Neuronal stem cell (in vitro differentiated cells): ENCODE measurements around the gene COTL1. TPM values are rescaled to one million over a fixed set of nuclear protein-coding genes. Genes with fewer than 3 reads are reported as not detected.

Source experiments
- DNase-seq: peaks from one replicate; pipeline ENCODE4 v3.0.0-alpha.2; 2013; ENCODE audit warnings: low spot score
- H2AFZ ChIP-seq: one replicate; pipeline ENCODE4 v1.6.1; 2013; ENCODE audit warnings: mild to moderate bottlenecking, low read length, inconsistent platforms
- H2AK5ac ChIP-seq: 2 replicates; pipeline ENCODE4 v1.6.1; 2013; ENCODE audit warnings: low read depth, mild to moderate bottlenecking, inconsistent platforms, low read length, moderate library complexity, mixed read lengths
- H2BK120ac ChIP-seq: 2 replicates; pipeline ENCODE4 v1.6.1; 2013; ENCODE audit warnings: low read depth, mild to moderate bottlenecking, inconsistent platforms, low read length, moderate library complexity, mixed read lengths
- H2BK12ac ChIP-seq: one replicate; pipeline ENCODE4 v1.6.1; 2013; ENCODE audit warnings: low read length, inconsistent platforms
- H2BK15ac ChIP-seq: 2 replicates; pipeline ENCODE4 v1.6.1; 2013; ENCODE audit warnings: mild to moderate bottlenecking, low read length, inconsistent platforms, mixed read lengths
- H2BK5ac ChIP-seq: one replicate; pipeline ENCODE4 v1.6.1; 2013; ENCODE audit warnings: inconsistent platforms, mild to moderate bottlenecking, low read length, moderate library complexity
- H3K14ac ChIP-seq: one replicate; pipeline ENCODE4 v1.6.1; 2013; ENCODE audit warnings: low read length, inconsistent platforms
- H3K18ac ChIP-seq: 2 replicates; pipeline ENCODE4 v1.6.1; 2013; ENCODE audit warnings: low read length, inconsistent platforms
- H3K23ac ChIP-seq: 2 replicates; pipeline ENCODE4 v1.6.1; 2013; ENCODE audit warnings: low read depth, mild to moderate bottlenecking, mixed read lengths, low read length, inconsistent platforms; ENCODE audit not compliant: poor library complexity
- H3K27ac ChIP-seq: replicated peaks from 3 replicates; pipeline ENCODE4 v1.5.1; 2013; ENCODE audit warnings: low read length, inconsistent platforms
- H3K27me3 ChIP-seq, 3 experiments: 2 replicates each; pipeline ENCODE4 v1.6.1; 2013; ENCODE audit warnings: low read length in 3 of 3, mild to moderate bottlenecking in 2 of 3, inconsistent platforms in 1 of 3, low read depth in 1 of 3, mixed read lengths in 1 of 3, moderate library complexity in 1 of 3; ENCODE audit not compliant: control insufficient read depth in 3 of 3, insufficient read depth in 3 of 3
- H3K36me3 ChIP-seq, 2 donors: replicated peaks in 1 of 2; 2 replicates each; pipeline ENCODE4 v1.6.1; 2013; ENCODE audit warnings: low read length in 2 of 2; ENCODE audit not compliant: control insufficient read depth in 2 of 2, insufficient read depth in 2 of 2
- H3K4ac ChIP-seq: 2 replicates; pipeline ENCODE4 v1.6.1; 2013; ENCODE audit warnings: inconsistent platforms, mild to moderate bottlenecking, low read length, moderate library complexity
- H3K4me1 ChIP-seq, 2 donors: 1 replicate in 1 of 2; 2 replicates in 1 of 2; pipeline ENCODE4 v1.6.1; 2013; ENCODE audit warnings: low read length in 2 of 2, low read depth in 1 of 2; ENCODE audit not compliant: control insufficient read depth in 2 of 2, insufficient read depth in 1 of 2
- H3K4me2 ChIP-seq: one replicate; pipeline ENCODE4 v1.6.1; 2013; ENCODE audit warnings: mild to moderate bottlenecking, low read length, inconsistent platforms; ENCODE audit not compliant: insufficient read depth, poor library complexity, severe bottlenecking
- H3K4me3 ChIP-seq, 2 donors: 2 replicates each; pipeline ENCODE4 v1.5.1; 2013; ENCODE audit warnings: low read length in 2 of 2, mild to moderate bottlenecking in 2 of 2, inconsistent platforms in 1 of 2, moderate library complexity in 1 of 2
- H3K79me1 ChIP-seq: one replicate; pipeline ENCODE4 v1.6.1; 2013; ENCODE audit warnings: low read depth, mild to moderate bottlenecking, inconsistent platforms, low read length, moderate library complexity
- H3K9ac ChIP-seq: one replicate; pipeline ENCODE4 v1.6.1; 2013; ENCODE audit warnings: mild to moderate bottlenecking, low read depth, low read length, inconsistent platforms; ENCODE audit not compliant: poor library complexity
- H3K9me3 ChIP-seq, 2 donors: replicated peaks in 1 of 2; 2 replicates each; pipeline versions ENCODE3 to v1.6.1; 2013; ENCODE audit warnings: low read length in 2 of 2, mild to moderate bottlenecking in 2 of 2, inconsistent platforms in 1 of 2, low read depth in 1 of 2, mixed read lengths in 1 of 2, moderate library complexity in 1 of 2; ENCODE audit not compliant: control insufficient read depth in 2 of 2, insufficient read depth in 1 of 2
- H4K8ac ChIP-seq: one replicate; pipeline ENCODE4 v1.6.1; 2013; ENCODE audit warnings: low read depth, mild to moderate bottlenecking, inconsistent platforms, low read length, moderate library complexity
- H4K91ac ChIP-seq: one replicate; pipeline ENCODE4 v1.6.1; 2013; ENCODE audit warnings: low read length, low read depth, mild to moderate bottlenecking, inconsistent platforms; ENCODE audit not compliant: poor library complexity
- WGBS, 2 donors: extraction: QIAGEN DNeasy Blood & Tissue Kit; methylation state at CpG; one replicate each; pipeline ENCODE4 v1.1.7; 2013; ENCODE audit warnings: missing lambda C conversion rate in 2 of 2, mixed read lengths in 1 of 2; ENCODE audit not compliant: insufficient read length in 2 of 2, insufficient replicate concordance in 1 of 2; ENCODE audit errors: extremely low coverage in 2 of 2; 5-methylcytosine and 5-hydroxymethylcytosine counted together
- polyA plus RNA-seq, 2 experiments: library from polyadenylated mRNA; stranded (reverse); fragments of 200-250 nt; gene quantifications; one replicate each; pipeline ENCODE4 v1.2.3, GENCODE V29; 2013

Gene COTL1, protein sequence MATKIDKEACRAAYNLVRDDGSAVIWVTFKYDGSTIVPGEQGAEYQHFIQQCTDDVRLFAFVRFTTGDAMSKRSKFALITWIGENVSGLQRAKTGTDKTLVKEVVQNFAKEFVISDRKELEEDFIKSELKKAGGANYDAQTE
- polyA plus RNA-seq (2013, experiment 1 of 2), result 222 TPM
- polyA plus RNA-seq (2013, experiment 2 of 2), result 221 TPM

DNA sequence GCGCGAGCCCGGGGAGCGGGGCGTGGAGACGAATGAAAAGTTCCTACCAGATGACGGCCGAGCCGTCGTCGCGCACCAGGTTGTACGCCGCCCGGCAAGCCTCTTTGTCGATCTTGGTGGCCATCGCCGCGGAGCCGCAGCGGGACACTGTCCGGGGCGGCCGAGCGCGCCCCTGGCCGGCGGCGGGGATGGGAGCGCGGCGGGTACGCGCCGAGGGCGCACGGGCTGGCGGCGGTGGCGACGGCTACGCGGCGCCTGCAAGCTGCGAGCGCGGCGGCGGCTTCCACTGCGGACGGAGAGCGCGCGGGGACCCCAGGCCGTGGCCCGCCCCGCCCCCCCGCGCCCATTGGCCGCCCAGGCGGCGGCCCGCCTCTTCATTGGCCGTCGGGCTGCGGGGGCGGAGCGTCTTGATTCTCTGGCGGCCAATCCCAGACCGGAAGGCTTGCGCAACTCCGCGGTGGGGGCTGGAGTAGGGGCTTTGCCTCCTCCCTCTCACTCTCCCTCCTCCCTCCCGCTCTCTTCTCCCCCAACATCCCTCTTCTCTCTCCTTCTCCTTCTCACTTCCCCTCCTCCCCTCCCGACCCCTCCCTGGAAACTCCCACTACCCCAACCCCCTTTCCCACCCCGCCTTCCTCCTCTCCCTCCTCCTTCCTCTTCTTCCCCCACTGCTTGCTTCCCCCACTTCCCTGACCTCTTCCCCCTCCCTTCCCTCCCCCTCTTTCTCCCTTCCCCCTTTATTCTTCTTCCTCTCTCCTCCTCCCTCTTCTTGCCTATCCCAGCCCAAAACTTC, at the start of gene COTL1:
COTL1 (minus strand) TSS at position 288 of the 790 bp plus-strand sequence; CDS start at position 124, 164 bp downstream.
- peaks cover 9 to 39% of the 10 kb centered on the region in 2 donors for H3K36me3 ChIP-seq
- peaks cover 28 to 35% of the 10 kb centered on the region in 2 donors for H3K4me1 ChIP-seq
- peak within 1 kb of the TSS; percentile 27 for H2BK120ac ChIP-seq
- H2AFZ ChIP-seq, result peak within 1 kb of the TSS; percentile 67
- H3K4ac ChIP-seq, result peak within 1 kb of the TSS; percentile 40
- H2BK12ac ChIP-seq, result peak within 1 kb of the TSS; percentile 89
- WGBS, 2 donors, result 83% methylated on average over 1 of the region's 76 CpGs; no CpG with 5 or more reads in 1 of the 2 donors
- H2AK5ac ChIP-seq, result peak within 1 kb of the TSS; percentile 60
- H2BK15ac ChIP-seq, result peak within 1 kb of the TSS; percentile 77
- peak within 1 kb of the TSS; percentile 91 for H3K9ac ChIP-seq
- H3K4me3 ChIP-seq, result peak within 1 kb of the TSS; percentile 72 to 99
- H3K23ac ChIP-seq, result peak within 1 kb of the TSS; percentile 88
- no peaks in the 10 kb centered on the region for H3K27me3 ChIP-seq
- peak within 1 kb of the TSS; percentile 94 for H3K18ac ChIP-seq
- peak within 1 kb of the TSS; percentile 84 for H3K4me2 ChIP-seq
- peak within 1 kb of the TSS; percentile 47 for H2BK5ac ChIP-seq
- no peak within 1 kb of the TSS for H4K91ac ChIP-seq
- no peak within 1 kb of the TSS for H3K14ac ChIP-seq
- H3K79me1 ChIP-seq, result peaks cover 7% of the 10 kb centered on the region
- H3K9me3 ChIP-seq, result no peaks in the 10 kb centered on the region
- peak within 1 kb of the TSS; percentile 66 for H3K27ac ChIP-seq
- peak; percentile 90 for DNase-seq
- no peak within 1 kb of the TSS for H4K8ac ChIP-seq

DNA sequence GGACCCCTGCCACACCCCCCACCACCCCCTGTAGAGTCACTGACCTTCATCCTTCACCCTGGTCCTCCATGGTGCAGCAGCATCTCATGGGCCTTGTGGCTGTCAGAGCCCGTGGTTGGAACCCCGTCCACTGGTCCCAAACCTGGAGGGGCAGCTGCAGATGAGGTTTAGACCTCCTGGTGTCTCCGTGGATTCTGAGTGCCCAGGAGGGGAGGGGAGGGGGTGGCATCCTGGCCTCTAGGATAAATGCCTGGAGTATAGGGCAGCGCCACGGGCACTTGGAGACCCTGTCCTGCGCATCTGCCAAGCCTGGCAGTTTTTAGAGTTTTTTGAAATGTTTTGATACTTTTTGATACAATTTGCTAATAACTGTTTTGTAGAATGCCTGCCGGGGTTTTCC, 48.0 kb upstream of the COTL1 start:
- Histone ChIP-seq H3K27me3 (no peaks in the 10 kb centered on the region), H2AFZ (no peak overlapping the region), H3K18ac (no peak overlapping the region), H3K9ac (peak overlapping the region; percentile 12), H3K14ac (no peak overlapping the region), H3K4me2 (no peak overlapping the region), H3K23ac (no peak overlapping the region), H2BK120ac (no peak overlapping the region), H2AK5ac (peak overlapping the region; percentile 14), H2BK15ac (no peak overlapping the region), H3K4me1 (no peaks in the 10 kb centered on the region), H3K9me3 (no peaks in the 10 kb centered on the region), H4K8ac (no peak overlapping the region), H3K4me3 (no peak overlapping the region), H2BK12ac (no peak overlapping the region), H4K91ac (no peak overlapping the region), H3K27ac (no peak overlapping the region), H3K36me3 (peaks cover 4 to 48% of the 10 kb centered on the region in 2 donors), H2BK5ac (no peak overlapping the region), H3K4ac (no peak overlapping the region), H3K79me1 (no peaks in the 10 kb centered on the region)
- no peak for DNase-seq
- WGBS, 2 donors, result no CpG with 5 or more reads among the region's 7 CpGs

DNA sequence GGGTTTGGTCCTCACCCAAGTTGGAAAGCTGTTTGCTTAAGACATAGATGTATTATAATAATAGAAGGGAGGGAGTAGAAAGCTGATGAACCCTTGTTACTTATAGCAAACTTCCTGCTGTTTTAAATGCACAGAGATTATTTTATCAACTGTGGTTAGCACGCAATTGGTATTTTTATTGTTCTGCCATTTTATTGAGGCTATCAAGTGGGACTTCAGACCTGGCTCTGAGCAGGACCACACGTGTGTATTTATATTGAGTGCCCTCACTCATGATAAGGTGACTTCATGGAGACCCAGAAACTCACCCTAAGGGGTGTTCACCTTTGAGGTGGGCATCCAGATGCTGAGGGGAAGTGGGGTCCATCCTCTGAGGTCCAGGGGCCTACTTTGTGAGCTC, 47.5 kb upstream of the COTL1 start:
- no peaks in the 10 kb centered on the region for H3K4me1 ChIP-seq
- H2BK15ac ChIP-seq, result no peak overlapping the region
- H3K4me2 ChIP-seq, result no peak overlapping the region

DNA sequence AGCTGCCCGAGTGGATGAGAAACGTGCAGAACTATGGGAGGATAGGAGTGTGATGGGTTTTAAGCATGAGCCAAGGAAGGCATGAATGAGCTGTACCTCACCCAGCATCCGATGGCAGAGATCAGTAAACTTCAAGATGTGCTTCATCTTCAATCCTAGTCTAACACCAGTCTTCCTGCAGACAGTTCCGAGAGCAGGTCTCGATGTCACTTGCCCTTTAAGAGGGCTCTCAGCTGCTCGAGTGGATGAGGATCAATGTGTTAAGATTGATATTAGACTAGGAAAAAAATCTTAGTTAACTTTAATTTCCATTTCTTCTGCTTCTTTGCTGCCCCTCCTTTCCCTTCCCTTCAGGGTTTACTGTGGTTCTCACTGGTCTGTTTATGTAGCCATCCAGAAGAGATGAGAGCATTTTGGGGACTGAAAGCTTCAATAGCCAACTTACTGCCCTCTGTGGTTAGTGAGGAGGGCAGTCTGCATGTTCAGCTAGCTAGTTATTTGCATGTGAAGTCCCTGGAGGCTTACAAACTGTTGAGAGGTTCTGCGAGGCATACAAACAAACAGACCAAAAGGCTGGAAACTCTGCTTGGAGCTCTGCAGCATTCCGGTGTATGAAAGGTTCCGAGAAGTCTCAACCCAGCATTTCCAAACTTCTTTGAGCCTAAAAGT, 45.7 kb upstream of the COTL1 start:
- no peak overlapping the region for H3K4ac ChIP-seq
- peak overlapping the region; percentile 45 for H4K8ac ChIP-seq
- no peak overlapping the region for H2BK120ac ChIP-seq
- H3K9ac ChIP-seq, result no peak overlapping the region
- H2BK5ac ChIP-seq, result no peak overlapping the region
- no peak overlapping the region for H3K23ac ChIP-seq
- H3K4me2 ChIP-seq, result no peak overlapping the region
- H3K79me1 ChIP-seq, result no peaks in the 10 kb centered on the region
- no peaks in the 10 kb centered on the region for H3K27me3 ChIP-seq
- peaks cover 6 to 71% of the 10 kb centered on the region in 2 donors for H3K36me3 ChIP-seq
- no peak for DNase-seq
- no peak overlapping the region for H3K27ac ChIP-seq
- no peak overlapping the region for H3K18ac ChIP-seq
- no peaks in the 10 kb centered on the region for H3K4me1 ChIP-seq
- no peak overlapping the region for H2BK15ac ChIP-seq
- H3K14ac ChIP-seq, result no peak overlapping the region
- no peaks in the 10 kb centered on the region for H3K9me3 ChIP-seq
- WGBS, 2 donors, result no CpG with 5 or more reads among the region's 9 CpGs
- H2BK12ac ChIP-seq, result no peak overlapping the region
- H2AFZ ChIP-seq, result no peak overlapping the region
- no peak overlapping the region for H3K4me3 ChIP-seq
- no peak overlapping the region for H2AK5ac ChIP-seq
- no peak overlapping the region for H4K91ac ChIP-seq

More for the DNA sequence above, 47.5 kb upstream of the COTL1 start:
- peak overlapping the region; percentile 14 for H2AK5ac ChIP-seq
- peaks cover 5 to 53% of the 10 kb centered on the region in 2 donors for H3K36me3 ChIP-seq
- no peak overlapping the region for H4K91ac ChIP-seq
- H3K27me3 ChIP-seq, result no peaks in the 10 kb centered on the region
- H2BK120ac ChIP-seq, result no peak overlapping the region
- no peak overlapping the region for H3K4me3 ChIP-seq
- no peaks in the 10 kb centered on the region for H3K9me3 ChIP-seq
- H3K79me1 ChIP-seq, result no peaks in the 10 kb centered on the region
- no peak for DNase-seq
- H4K8ac ChIP-seq, result no peak overlapping the region
- H3K4ac ChIP-seq, result no peak overlapping the region
- H3K9ac ChIP-seq, result peak overlapping the region; percentile 12
- H3K14ac ChIP-seq, result no peak overlapping the region
- H3K27ac ChIP-seq, result no peak overlapping the region
- no CpG with 5 or more reads among the region's 2 CpGs for WGBS, 2 donors
- no peak overlapping the region for H2AFZ ChIP-seq
- H3K23ac ChIP-seq, result no peak overlapping the region
- no peak overlapping the region for H2BK12ac ChIP-seq
- H3K18ac ChIP-seq, result no peak overlapping the region
- no peak overlapping the region for H2BK5ac ChIP-seq
